ENCODE results near the gene CA10. TPM values are rescaled to one million over a fixed set of nuclear protein-coding genes. Genes with fewer than 3 reads are reported as not detected.

The CA10 gene
- total RNA-seq: not detected

- H3K27me3 ChIP-seq: peaks cover 0 to 67% (median 38%) of the 10 kb centered on the region in 4 donors
- intact Hi-C loops (cut with DNase I): no loop called here
- H3K36me3 ChIP-seq: no peaks in the 10 kb centered on the region
- no peak within 1 kb of the TSS for H3K27ac ChIP-seq (replicated peaks in 1 of 4)
- H3K4me1 ChIP-seq: peaks cover 2 to 25% (median 17%) of the 10 kb centered on the region in 4 donors
- H3K4me3 ChIP-seq: peak within 1 kb of the TSS; percentile 12 to 36 (median 26)
- DNase-seq (ENCODE audit: extremely low spot score): no peak
- TF ChIP-seq EP300 (IDR thresholded peaks at IDR 0.05) (no peak), POLR2A (IDR thresholded peaks at IDR 0.05; ENCODE audit: low read depth) (no peak), POLR2AphosphoS5 (IDR thresholded peaks at IDR 0.05) (no peak)
- TF ChIP-seq, protein P1, sequence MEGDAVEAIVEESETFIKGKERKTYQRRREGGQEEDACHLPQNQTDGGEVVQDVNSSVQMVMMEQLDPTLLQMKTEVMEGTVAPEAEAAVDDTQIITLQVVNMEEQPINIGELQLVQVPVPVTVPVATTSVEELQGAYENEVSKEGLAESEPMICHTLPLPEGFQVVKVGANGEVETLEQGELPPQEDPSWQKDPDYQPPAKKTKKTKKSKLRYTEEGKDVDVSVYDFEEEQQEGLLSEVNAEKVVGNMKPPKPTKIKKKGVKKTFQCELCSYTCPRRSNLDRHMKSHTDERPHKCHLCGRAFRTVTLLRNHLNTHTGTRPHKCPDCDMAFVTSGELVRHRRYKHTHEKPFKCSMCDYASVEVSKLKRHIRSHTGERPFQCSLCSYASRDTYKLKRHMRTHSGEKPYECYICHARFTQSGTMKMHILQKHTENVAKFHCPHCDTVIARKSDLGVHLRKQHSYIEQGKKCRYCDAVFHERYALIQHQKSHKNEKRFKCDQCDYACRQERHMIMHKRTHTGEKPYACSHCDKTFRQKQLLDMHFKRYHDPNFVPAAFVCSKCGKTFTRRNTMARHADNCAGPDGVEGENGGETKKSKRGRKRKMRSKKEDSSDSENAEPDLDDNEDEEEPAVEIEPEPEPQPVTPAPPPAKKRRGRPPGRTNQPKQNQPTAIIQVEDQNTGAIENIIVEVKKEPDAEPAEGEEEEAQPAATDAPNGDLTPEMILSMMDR (IDR thresholded peaks at IDR 0.05): no peak
- H3K9me3 ChIP-seq: peaks cover 0 to 3% (median 0%) of the 10 kb centered on the region in 4 donors
- WGBS: no CpG with 5 or more reads among the region's 52 CpGs
These were observed at the start of gene CA10 for GRCh38 chr17:52158450-52159042. Gene CA10 (minus strand): TSS chr17:52158714.

GRCh38 chr17:52207796-52208195 lies 49.3 kb upstream of the CA10 start:
- H3K27me3 ChIP-seq: no peaks in the 10 kb centered on the region
- H3K4me1 ChIP-seq: no peaks in the 10 kb centered on the region
- H3K9me3 ChIP-seq: no peaks in the 10 kb centered on the region
- no peak overlapping the region for H3K27ac ChIP-seq (replicated peaks in 1 of 4)
- WGBS: 64% methylated on average over 2 of the region's 2 CpGs
- H3K36me3 ChIP-seq: no peaks in the 10 kb centered on the region
- TF ChIP-seq POLR2AphosphoS5 (IDR thresholded peaks at IDR 0.05) (no peak), POLR2A (IDR thresholded peaks at IDR 0.05; ENCODE audit: low read depth) (no peak), EP300 (IDR thresholded peaks at IDR 0.05) (no peak)
- TF ChIP-seq, protein P1 (IDR thresholded peaks at IDR 0.05): no peak
- intact Hi-C loops (cut with DNase I): no loop called here
- H3K4me3 ChIP-seq: no peak overlapping the region
- no peak for DNase-seq (ENCODE audit: extremely low spot score)

DNA sequence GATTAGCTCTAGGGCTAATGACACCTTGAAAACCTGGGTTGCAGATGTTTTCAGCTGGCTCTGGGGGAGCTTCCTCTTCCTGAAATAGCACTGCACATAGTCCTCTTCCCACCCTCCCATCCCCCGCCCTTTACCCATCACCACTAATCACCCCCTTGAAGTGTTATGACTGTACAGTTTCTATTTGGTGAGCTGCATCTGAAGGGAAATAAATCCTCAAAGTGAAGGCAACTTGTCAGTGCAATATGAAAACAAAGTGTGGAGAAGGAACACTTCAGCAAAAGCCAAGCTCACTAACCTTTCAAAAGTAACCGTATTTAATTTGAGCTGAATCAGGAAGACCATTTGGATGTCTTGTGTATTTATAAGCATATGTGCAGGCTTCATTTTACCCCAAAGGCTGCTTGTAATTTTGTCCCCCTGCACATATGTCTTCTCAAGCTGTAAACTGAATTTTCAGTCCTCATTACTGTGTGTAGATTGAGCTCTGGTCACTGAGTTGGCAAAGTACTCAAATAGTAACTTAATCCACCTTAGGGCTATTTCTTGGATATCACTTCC lies 44.1 kb upstream of the CA10 start:
- DNase-seq (ENCODE audit: extremely low spot score): no peak
- H3K9me3 ChIP-seq: no peaks in the 10 kb centered on the region
- H3K27ac ChIP-seq (replicated peaks in 1 of 4): no peak overlapping the region
- intact Hi-C loops (cut with DNase I): no loop called here
- no peak overlapping the region for H3K4me3 ChIP-seq
- TF ChIP-seq, protein P1 (IDR thresholded peaks at IDR 0.05): no peak
- no peak for TF ChIP-seq EP300 (IDR thresholded peaks at IDR 0.05)
- TF ChIP-seq POLR2A (IDR thresholded peaks at IDR 0.05; ENCODE audit: low read depth): no peak
- no peak for TF ChIP-seq POLR2AphosphoS5 (IDR thresholded peaks at IDR 0.05)
- peaks cover 0 to 5% (median 0%) of the 10 kb centered on the region in 4 donors for H3K27me3 ChIP-seq
- 40% methylated on average over 2 of the region's 2 CpGs for WGBS
- no peaks in the 10 kb centered on the region for H3K36me3 ChIP-seq
- peaks cover 0 to 5% (median 0%) of the 10 kb centered on the region in 4 donors for H3K4me1 ChIP-seq

GRCh38 chr17:52201767-52202519 lies 43.4 kb upstream of the CA10 start:
- Histone ChIP-seq H3K4me3 (no peak overlapping the region), H3K27ac (replicated peaks in 1 of 4) (no peak overlapping the region), H3K27me3 (peaks cover 0 to 5% (median 0%) of the 10 kb centered on the region in 4 donors), H3K36me3 (no peaks in the 10 kb centered on the region), H3K9me3 (no peaks in the 10 kb centered on the region), H3K4me1 (peaks cover 0 to 5% (median 0%) of the 10 kb centered on the region in 4 donors)
- TF ChIP-seq, protein P1 (IDR thresholded peaks at IDR 0.05): no peak
- TF ChIP-seq POLR2A (IDR thresholded peaks at IDR 0.05; ENCODE audit: low read depth) (no peak), EP300 (IDR thresholded peaks at IDR 0.05) (no peak), POLR2AphosphoS5 (IDR thresholded peaks at IDR 0.05) (no peak)
- WGBS: 69% methylated on average over 2 of the region's 2 CpGs
- DNase-seq (ENCODE audit: extremely low spot score): no peak
- intact Hi-C loops (cut with DNase I): no loop called here
